Measurements from ENCODE around the gene TXNDC2.

The TXNDC2 gene

GRCh38 chr18:9861157-9861556 lies 24.6 kb upstream of the TXNDC2 start:
- DNase-seq = no peak

DNA sequence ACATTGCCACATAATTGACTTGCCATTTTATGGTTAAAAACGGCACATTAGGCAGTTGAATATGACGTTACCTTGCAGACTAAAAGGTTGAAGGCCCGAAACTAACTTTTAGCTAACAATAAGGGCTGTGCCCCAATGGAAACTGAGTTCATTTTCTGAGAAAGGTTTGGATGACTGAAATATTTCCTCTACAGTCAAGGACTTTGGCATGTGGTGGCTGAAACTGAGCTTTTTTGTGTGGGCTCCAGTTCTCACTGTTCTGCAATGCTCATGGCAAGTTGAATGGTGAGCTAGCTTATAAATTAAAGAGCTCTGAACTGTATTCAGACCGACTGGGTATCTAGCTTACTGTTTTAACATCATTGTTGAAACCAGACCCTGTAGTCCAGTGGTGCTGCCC lies 23.8 kb upstream of the TXNDC2 start:
- DNase-seq = no peak

GRCh38 chr18:9862686-9863085 lies 23.1 kb upstream of the TXNDC2 start:
- no peak for DNase-seq

DNA sequence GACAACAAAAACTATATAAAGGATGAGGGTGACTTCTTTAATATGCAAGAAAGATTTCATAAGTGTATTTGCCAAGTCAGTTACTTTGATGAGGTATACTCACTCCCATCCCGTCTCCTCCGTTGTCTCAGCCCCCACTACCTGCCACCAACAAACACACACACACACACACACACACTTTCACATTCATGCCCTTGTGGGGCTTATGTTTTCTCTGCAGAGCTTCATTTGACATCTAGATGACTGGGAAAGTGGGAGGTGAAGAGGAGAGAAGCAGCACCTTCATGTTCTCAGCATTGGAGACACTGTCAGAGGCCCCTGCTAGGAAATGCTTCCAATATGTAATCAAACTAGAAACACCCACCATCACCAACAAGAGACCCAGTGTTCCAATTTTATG lies 22.5 kb upstream of the TXNDC2 start:
- DNase-seq = no peak

GRCh38 chr18:9865764-9866490 lies 19.8 kb upstream of the TXNDC2 start:
- no peak for DNase-seq

GRCh38 chr18:9866627-9867026 lies 19.1 kb upstream of the TXNDC2 start:
- no peak for DNase-seq

DNA sequence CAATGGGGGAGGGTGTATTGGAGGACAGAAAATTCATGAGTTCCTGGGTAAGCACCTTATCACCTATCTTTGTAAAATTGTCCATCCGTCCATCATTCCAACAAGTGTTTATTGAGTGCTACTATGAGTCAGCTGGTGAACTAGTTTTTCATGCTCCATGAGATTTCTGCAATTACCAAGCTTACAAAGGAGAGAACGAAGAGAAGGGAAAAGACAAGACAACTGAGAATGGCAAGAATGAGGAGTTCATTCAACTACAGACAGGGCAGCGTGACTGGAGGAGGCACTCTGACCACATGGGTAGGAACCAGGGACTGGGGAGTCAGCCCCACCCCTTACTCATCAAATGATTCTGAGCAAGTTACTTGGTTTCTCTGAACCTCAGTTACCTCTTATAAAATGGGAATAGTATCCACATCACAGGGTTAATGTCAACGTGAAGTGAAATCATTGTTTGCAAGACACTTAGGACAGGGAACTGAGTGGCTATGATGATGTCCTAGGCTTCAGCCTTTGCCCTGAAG lies 18.6 kb upstream of the TXNDC2 start:
- no peak for DNase-seq

DNA sequence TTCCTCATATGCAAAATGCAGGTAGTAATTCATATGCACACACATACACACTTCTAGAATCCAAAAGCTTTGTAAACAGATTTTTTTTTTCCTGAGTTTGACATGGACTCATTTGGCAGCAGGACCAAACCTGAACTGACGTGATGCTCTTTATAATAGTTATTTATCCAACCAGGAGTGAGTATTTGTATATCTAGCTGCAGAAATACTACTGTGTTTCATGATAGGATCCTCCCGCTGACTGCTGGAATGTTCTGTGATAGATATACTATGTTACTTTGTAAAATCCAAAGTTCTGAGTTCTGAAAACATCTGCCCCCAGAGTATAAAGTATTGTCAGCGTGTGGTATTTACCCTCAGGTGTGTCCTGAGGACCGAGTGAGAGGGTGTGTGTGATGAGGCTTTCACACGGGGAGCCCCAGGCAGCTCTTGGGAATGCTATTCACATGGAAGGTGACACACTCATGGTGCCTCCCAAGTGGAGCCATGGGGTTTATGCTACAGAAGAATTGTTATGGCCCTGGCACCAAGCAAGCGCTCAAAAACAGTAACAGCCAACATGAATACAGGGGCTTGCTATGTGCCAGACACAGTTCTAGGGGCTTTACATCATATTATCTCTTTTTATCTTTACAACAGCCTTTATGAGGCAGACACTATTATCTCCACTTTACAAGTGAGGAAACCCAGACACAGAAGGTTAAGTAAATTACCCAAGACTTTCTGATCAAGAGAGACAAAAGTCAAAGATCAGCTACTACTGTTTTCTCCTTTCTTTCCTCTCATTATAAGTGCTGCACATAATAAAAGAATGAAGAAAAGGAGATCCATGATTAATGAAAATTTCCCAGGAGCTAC lies 16.7 kb upstream of the TXNDC2 start:
- peak; percentile 84 for DNase-seq

GRCh38 chr18:9869715-9870430 lies 15.9 kb upstream of the TXNDC2 start:
- peak; percentile 98 for DNase-seq

- DNase-seq = no peak
Observed at GRCh38 chr18:9870431-9871008, 15.3 kb upstream of the TXNDC2 start.

DNA sequence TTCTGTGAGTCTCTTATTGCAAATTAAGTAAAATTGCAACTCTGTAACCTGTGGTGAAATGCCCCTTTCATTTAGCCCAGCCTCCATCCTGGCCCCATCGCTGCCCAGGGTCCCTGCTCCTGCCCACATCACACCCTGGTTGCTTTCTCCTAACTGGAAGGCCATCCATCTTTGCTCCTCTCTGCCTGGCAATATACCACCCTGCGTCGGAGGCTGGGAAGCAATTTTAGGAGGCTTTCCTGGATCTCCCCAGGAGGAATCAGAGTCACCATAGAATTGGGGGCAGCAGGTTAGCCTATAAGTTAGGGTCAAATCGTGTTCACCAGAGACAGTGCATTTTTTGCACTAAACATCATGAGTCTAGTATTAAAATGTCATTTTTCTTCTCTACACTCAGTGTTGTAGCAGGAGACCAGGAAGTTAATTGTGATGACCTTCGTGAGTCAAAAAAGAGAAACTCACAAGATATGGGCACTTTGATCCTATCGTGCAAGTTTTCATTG lies 14.5 kb upstream of the TXNDC2 start:
- no peak for DNase-seq

GRCh38 chr18:9872823-9873222 lies 12.9 kb upstream of the TXNDC2 start:
- DNase-seq = no peak

- no peak for DNase-seq
Observed at GRCh38 chr18:9874728-9875127, 11.0 kb upstream of the TXNDC2 start.

GRCh38 chr18:9876212-9876866 lies 9.4 kb upstream of the TXNDC2 start:
- DNase-seq = no peak

DNA sequence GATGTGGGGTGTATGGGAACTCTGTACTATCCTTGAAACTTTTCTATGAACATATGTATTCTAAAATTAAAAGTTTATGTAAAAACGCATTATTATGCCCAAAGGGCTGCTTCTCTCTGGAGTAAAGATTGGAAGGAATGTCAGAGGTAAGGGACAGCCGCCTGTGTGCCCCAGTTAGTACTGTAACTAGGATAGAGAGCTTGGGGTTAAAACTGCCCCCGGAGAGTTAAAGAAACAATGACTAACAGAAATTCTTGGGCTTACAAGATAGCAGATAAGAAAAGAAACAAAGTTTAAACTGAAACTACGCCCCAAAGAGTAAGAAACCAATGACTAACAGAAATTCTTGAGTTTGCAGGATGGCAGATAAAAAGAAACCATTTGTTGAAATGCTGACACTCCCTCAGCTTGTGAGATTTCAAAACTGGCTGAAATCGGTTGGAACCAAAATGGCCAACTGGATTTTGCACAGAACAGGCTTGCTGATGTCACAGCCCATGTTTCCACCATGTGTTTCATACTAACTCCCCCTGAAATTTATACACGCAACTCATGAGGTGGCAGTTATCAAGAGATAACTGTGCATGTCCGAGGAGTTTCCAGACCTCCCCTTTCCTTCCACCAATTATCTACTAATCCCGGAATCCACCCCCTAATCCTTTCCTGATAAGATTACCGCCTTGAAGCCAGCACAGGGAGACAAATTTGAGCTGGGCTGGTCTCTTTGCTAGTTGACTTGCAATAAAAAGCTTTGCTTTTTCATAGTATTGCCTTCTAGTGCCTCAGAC lies 8.7 kb upstream of the TXNDC2 start:
- DNase-seq = no peak

DNA sequence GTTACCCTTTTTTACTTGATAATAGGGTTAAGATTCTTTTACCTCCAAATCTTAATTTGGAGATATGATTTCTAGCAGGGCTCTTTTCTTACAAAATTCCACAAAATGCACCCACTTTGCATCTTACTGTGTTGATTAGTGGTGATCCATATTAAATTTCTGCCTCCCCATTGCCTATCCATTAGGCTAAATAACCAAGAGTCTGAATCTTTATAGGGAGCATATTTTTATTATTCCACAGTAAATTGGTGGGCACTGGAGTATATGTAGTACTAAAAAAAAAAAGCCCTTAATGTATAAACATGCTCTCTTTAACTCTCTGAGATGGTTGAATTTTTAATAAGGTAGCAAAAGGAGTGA lies 8.1 kb upstream of the TXNDC2 start:
- no peak for DNase-seq

DNA sequence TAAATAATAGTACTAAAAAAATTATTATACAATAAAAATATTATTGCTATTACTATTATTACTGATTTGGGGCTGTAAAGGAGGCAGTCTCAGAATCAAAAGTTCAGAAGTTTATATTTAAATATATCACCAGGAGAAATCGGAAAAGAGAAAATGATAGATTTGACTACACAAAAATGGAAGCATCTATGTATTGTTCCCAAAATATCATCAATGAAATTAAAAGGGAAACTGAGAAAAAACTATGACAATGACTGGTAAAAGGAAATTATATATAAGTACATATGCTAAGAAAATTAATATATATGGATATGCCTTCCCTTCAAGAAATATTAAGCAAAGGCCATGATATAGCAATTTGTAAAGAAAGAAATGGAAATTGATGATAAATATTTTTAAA lies 7.7 kb upstream of the TXNDC2 start:
- DNase-seq = no peak

DNA sequence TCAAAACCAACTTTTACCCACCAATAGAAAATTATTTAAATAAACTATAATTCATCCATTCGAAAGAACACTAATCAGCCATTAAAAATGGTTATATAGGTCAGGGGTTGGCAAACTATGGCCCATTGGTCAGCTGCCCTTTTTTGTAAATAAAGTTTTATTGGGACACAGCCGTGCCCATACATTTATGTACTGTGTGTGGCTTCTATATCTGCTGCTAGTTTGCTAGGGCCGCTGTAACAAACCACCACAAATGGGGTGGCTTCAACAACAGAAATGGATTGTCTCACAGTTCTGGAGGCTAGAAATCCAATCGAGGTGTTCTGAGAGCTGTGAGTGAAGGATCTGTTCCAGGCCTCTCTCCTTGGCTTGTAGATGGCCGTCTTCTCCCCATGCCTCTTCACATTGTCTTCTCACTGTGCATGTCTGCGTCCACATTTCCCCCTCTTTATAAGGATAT lies 7.0 kb upstream of the TXNDC2 start:
- DNase-seq = no peak

DNA sequence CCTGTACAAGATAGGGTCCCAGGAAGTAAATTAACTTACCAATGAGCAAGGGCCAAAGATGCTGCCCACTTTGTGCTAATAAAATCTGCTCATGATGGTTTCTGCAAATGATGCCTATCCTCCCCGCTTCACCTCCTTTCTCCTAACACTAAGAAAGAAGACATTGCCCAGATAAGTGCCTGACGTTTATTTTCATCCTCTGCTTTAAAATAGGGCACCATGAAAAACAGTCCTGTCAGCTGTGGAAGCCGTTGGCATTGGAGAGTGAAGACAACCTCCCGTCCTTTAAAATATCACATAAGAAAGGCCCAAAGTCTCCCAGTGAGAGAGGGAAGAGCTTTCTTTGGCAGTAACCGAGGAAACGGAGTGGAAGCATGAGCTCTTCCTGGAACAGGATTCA lies 1.7 kb upstream of the TXNDC2 start:
- DNase-seq = no peak

DNA sequence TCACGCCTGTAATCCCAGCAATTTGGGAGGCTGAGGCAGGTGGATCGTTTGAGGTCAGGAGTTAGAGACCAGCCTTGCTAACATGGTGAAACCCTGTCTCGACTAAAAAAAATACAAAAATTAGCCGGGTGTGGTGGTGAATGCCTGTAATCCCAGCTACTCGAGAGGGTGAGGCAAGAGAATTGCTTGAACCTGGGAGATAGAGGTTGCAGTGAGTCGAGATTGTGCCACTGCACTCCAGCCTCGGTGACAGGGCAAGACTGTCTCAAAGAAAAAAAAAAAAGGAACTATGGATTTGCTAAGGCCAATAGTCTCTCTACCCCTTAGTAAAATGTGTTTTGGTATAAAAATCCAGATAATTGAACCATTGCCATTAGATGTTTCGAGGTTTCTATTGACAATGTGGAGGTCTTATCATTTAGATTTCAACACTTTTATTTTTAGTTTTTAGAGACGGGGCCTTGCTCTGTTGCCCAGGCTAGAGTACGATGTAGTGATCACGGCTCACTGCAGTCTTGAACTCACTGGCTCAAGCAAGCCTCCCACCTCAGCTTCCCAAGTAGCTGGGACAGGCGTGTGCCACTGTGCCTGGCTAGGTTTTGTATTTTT lies 1.1 kb upstream of the TXNDC2 start:
- DNase-seq = no peak

DNA sequence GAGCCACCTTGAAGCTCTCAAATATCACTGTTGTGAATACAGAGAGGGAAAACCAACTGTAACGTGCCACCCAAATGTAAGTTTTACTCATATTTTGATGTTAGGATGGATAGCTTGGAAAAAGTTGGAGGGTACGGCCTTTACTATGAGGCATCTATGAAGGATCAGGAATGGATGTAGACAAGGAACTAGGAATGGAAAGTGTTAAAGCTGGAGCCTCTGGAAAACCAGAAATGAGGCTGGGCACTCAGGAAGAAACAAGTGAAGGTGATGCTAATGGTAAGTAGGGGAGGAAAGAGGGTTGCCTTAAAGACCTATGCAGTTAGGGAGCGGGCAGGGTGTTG lies 204 bp downstream of the TXNDC2 start:
- no peak for DNase-seq

Measured in GF-D8 (cell line).